Lower lobe of right lung (tissue), 2 donors: Measurements from ENCODE around the gene TNIP3. TPM values are rescaled to one million over a fixed set of nuclear protein-coding genes. Genes with fewer than 3 reads are reported as not detected.
"Not testable (repeated sequence)": the region's sequence is repeated elsewhere in the genome, so short reads cannot be mapped to it uniquely, and the experiment has no call there.

ENCODE experiments used
- ATAC-seq, 2 donors: fragments of 200-7000 bp; cut with Tn5 transposase; one replicate each; pipeline ENCODE4 v1.9.1; 2020 to 2022; ENCODE audit warnings: mild to moderate bottlenecking in 2 of 2, moderate library complexity in 2 of 2
- DNase-seq: peaks from one replicate; pipeline ENCODE4 v3.0.0-alpha.2; 2020
- H3K27ac ChIP-seq: fragments of 200-600 bp; one replicate; pipeline ENCODE4 v1.8.0; 2022
- H3K27me3 ChIP-seq: fragments of 200-600 bp; one replicate; pipeline ENCODE4 v1.8.0; 2022; ENCODE audit warnings: low read depth
- H3K36me3 ChIP-seq: fragments of 200-600 bp; one replicate; pipeline ENCODE4 v1.8.0; 2022; ENCODE audit warnings: mild to moderate bottlenecking
- H3K4me1 ChIP-seq: fragments of 200-600 bp; one replicate; pipeline ENCODE4 v1.8.0; 2022
- H3K4me3 ChIP-seq: fragments of 200-600 bp; one replicate; pipeline ENCODE4 v1.8.0; 2022; ENCODE audit warnings: mild to moderate bottlenecking
- H3K9me3 ChIP-seq: fragments of 200-600 bp; one replicate; pipeline ENCODE4 v1.8.0; 2022
- intact Hi-C: fragments of 100-400 bp; cut with DNase I; formaldehyde crosslinking; loops from one replicate; pipeline ENCODE4 v1.11.0; 2022
- total RNA-seq: library from RNA; stranded (reverse); fragmentation: NEBNext Ultra II Directional; extraction: Animal tissue kit (Norgen Biotek cat#: 25700); gene quantifications from one replicate; pipeline ENCODE4 v1.2.1, GENCODE V29; 2021
- TF ChIP-seq, protein P1 (sequence below): fragments of 200-600 bp; IDR thresholded peaks from one replicate; pipeline ENCODE4 v1.8.0; 2022; ENCODE audit warnings: antibody characterized with exemption, mild to moderate bottlenecking
- donor health status: DM: no; HTN: yes; CAD: no; lungs with severe emphysema.

TNIP3 gene
- total RNA-seq, 1 donor from 2014 or later, result 0.95 TPM

DNA sequence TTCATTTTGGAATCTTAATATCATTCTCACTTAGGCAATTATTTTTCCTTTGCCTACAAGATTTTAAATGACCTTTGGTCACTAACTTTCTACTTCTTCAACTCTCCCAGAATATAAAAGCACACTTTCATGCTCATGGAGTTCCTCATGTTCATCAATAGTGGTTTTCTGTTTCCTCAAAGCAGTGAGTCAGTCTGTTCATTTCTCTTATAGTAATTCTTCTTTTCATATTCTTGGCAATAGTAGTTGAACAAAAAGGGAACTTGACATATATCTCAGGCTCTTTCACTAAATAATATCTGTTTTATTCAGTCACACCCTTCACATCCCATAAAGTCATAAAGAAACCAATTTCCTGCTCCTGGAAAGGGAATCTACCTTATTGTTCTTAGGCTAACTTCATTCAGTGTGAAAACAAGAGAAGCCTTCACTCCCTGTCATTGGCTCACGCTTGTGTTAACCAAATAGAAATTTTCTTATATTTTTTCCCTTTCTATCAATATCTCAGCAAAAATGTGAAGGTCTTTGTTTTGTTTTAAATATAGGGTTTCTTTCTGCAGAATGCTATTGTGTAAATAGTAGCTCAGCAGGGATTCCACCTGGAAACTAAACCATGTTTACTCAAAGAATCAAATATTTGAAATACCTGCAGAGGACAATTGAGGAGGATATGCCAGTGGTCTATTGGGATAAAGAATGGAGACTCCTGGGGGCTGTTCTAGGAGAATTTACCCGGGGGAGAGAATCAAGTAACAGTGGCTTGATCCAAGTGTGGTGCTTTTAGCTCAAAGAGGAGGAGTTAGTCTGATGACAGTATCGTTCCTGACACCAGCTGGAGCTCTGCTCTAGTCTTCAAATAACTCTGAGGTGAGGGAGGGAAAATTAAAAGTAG, 13.4 kb upstream of the TNIP3 start:
- TF ChIP-seq, protein P1, sequence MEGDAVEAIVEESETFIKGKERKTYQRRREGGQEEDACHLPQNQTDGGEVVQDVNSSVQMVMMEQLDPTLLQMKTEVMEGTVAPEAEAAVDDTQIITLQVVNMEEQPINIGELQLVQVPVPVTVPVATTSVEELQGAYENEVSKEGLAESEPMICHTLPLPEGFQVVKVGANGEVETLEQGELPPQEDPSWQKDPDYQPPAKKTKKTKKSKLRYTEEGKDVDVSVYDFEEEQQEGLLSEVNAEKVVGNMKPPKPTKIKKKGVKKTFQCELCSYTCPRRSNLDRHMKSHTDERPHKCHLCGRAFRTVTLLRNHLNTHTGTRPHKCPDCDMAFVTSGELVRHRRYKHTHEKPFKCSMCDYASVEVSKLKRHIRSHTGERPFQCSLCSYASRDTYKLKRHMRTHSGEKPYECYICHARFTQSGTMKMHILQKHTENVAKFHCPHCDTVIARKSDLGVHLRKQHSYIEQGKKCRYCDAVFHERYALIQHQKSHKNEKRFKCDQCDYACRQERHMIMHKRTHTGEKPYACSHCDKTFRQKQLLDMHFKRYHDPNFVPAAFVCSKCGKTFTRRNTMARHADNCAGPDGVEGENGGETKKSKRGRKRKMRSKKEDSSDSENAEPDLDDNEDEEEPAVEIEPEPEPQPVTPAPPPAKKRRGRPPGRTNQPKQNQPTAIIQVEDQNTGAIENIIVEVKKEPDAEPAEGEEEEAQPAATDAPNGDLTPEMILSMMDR, result no peak
- Histone ChIP-seq H3K4me1 (peaks cover 8% of the 10 kb centered on the region), H3K36me3 (no peaks in the 10 kb centered on the region), H3K9me3 (no peaks in the 10 kb centered on the region), H3K4me3 (no peak overlapping the region), H3K27ac (no peak overlapping the region), H3K27me3 (no peaks in the 10 kb centered on the region)
- no peak for DNase-seq
- peak; percentile 48 to 56 for ATAC-seq
- intact Hi-C loops, result no loop called here

DNA sequence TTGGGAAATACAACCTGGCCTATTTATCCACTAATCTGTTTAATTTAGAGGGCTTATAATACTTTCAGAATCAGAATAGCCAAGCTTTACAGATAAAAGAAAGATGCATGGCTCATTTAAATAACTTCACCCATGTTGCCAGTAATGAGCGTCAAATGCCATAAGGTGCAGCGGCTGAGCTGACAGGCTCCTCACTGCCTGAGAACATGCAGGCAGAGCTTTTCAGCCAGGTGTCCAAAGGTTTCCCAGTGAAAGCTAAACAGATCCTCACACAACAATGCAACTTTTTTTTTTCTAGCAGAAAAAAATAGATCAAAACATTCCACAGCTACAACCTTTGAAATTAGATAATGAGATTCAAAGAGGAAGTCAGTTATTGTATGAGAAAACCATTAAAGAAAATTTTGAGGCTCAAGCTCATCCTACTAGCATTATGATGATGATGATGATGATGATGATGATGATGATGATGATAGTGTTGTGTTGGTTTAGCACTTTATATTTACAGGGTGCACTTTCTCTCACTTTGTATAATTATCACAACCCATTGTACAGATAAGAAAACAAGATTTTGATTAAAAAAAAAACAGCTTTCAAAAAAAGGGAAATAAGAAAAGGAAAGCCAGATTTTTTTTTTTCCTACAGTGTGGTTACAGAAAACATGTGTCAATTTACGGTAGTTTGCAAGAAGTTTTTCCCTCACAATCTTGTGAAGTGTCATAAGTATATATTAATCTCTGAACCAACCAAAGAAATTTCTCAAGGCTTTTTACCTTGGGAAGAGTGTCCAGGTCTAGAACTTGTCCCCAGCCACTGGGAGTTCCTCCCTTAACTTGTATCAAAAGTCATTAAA, 12.2 kb upstream of the TNIP3 start:
- Histone ChIP-seq H3K27ac (no peak overlapping the region), H3K4me1 (peaks cover 7% of the 10 kb centered on the region), H3K27me3 (no peaks in the 10 kb centered on the region), H3K9me3 (no peaks in the 10 kb centered on the region), H3K4me3 (no peak overlapping the region), H3K36me3 (no peaks in the 10 kb centered on the region)
- TF ChIP-seq, protein P1, result no peak
- intact Hi-C loops, result no loop called here
- DNase-seq (no peak), ATAC-seq (no peak)

DNA sequence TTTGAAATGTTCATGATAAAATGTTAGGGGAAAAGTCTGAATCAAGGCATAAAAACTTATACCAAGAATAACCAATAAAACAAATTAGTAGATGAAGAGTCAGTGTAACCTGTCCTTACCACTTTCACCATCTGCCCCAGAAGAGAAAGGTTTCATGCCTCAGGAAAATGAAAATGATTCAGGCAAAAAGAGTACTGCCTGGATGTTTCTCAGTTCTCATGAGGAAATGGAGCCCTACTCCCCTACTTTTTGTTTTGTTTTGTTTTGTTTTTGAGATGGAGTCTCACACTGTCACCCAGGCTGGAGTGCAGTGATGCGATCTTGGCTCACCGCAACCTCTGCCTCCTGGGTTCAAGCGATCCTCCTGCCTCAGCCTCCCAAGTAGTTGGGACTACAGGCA, 7.4 kb upstream of the TNIP3 start:
- H3K27ac ChIP-seq, H3K27me3 ChIP-seq, H3K9me3 ChIP-seq, H3K4me1 ChIP-seq, H3K4me3 ChIP-seq, DNase-seq, H3K36me3 ChIP-seq, intact Hi-C loops, ATAC-seq: not testable (repeated sequence)

DNA sequence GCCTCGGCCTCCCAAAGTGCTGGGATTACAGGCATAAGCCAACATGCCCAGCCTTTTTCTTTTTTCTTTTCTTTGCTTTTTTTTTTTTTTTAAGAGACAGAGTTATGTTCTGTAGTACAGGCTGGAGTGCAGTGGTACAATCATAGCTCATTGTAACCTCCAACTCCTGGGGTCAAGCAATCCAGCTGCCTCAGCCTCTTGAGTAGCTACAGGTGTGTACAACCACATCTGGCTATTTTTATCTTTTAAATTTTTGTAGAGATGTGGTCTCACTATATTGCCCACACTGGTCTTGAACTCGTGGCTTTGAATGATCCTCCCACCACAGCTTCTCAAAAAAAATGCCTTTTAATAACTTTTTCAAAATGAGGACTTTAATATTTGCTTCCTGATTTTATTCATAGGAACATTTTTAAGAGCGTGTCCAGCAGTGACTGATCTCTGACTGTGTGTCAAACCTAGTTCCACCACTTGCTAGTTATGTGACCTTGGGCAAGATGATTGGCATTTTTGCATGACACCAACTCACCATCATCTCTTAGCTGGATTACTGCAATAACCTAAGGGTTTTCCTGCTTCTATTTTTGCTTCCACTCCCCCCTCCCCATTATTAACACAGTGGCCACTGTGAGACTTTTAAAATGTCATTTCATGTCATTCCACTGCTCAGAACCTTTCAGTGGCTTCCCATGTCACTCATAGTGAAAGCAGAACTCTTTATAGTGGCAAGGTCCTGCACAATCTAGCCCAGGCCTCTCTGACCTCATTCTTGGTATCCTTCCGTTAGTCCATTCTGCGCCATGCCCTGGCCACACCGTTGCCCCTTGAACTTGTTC, 4.5 kb upstream of the TNIP3 start:
- no peak overlapping the region for H3K4me3 ChIP-seq
- DNase-seq (no peak), ATAC-seq (peak; percentile 77 to 87)
- intact Hi-C loops, result no loop called here
- H3K27ac ChIP-seq, result no peak overlapping the region
- H3K4me1 ChIP-seq, result no peaks in the 10 kb centered on the region
- no peaks in the 10 kb centered on the region for H3K27me3 ChIP-seq
- TF ChIP-seq, protein P1, result no peak
- H3K36me3 ChIP-seq, result no peaks in the 10 kb centered on the region
- no peaks in the 10 kb centered on the region for H3K9me3 ChIP-seq

- DNase-seq (no peak), ATAC-seq (no peak)
- TF ChIP-seq, protein P1, result no peak
- Histone ChIP-seq H3K4me1 (no peaks in the 10 kb centered on the region), H3K36me3 (no peaks in the 10 kb centered on the region), H3K27me3 (no peaks in the 10 kb centered on the region), H3K4me3 (no peak overlapping the region), H3K9me3 (no peaks in the 10 kb centered on the region), H3K27ac (no peak overlapping the region)
- intact Hi-C loops, result no loop called here
These were observed 2.9 kb upstream of the TNIP3 start for GRCh38 chr4:121166976-121167375.
